CD8-positive, alpha-beta memory T cell (primary cell): ENCODE results near the gene CRY1. TPM values are rescaled to one million over a fixed set of nuclear protein-coding genes. Genes with fewer than 3 reads are reported as not detected.
A peak's percentile ranks its signal among the peaks of the same experiment; 100 is the strongest.

Experiments used
- CTCF ChIA-PET: fragments of 350-600 bp; sonication (Branson Sonifier 250); formaldehyde crosslinking; loops from one replicate; lab custom pipeline; 2021; ENCODE audit warnings: antibody characterized with exemption; lab: Charles Lee
- POLR2A ChIA-PET: fragments of 350-600 bp; sonication (Branson Sonifier 250); formaldehyde crosslinking; loops from one replicate; lab custom pipeline; 2021; ENCODE audit warnings: antibody characterized with exemption; lab: Charles Lee
- DNase-seq, 5 donors: peaks; one replicate each; pipeline versions ENCODE4 v3.0.0 to v3.0.0-alpha.2; 2020 to 2022; ENCODE audit warnings: mixed read lengths in 1 of 5
- H3K27ac ChIP-seq: one replicate; pipeline ENCODE4 v1.7.0; 2013; ENCODE audit warnings: low read depth, mild to moderate bottlenecking, low read length, moderate library complexity
- H3K27me3 ChIP-seq: 2 replicates; pipeline ENCODE4 v1.7.0; 2013; ENCODE audit warnings: low read length, mild to moderate bottlenecking; ENCODE audit not compliant: insufficient read depth, poor library complexity, severe bottlenecking
- H3K36me3 ChIP-seq: 2 replicates; pipeline ENCODE4 v1.7.0; 2013; ENCODE audit warnings: mild to moderate bottlenecking, low read length, moderate library complexity; ENCODE audit not compliant: insufficient read depth
- H3K4me1 ChIP-seq: 2 replicates; pipeline ENCODE4 v1.7.0; 2013; ENCODE audit warnings: mild to moderate bottlenecking, low read length, moderate library complexity; ENCODE audit not compliant: insufficient read depth
- H3K4me3 ChIP-seq: 2 replicates; pipeline ENCODE4 v1.7.0; 2013; ENCODE audit warnings: mild to moderate bottlenecking, low read length
- H3K9me3 ChIP-seq: 2 replicates; pipeline ENCODE4 v1.7.0; 2013; ENCODE audit warnings: mild to moderate bottlenecking, low read length
- H3K27ac Mint-ChIP-seq, 8 donors: one replicate each; pipeline ENCODE4 v1.8.0; 2020 to 2021; ENCODE audit warnings: mixed read lengths in 8 of 8, mild to moderate bottlenecking in 6 of 8, inconsistent platforms in 3 of 8, moderate library complexity in 3 of 8
- H3K27me3 Mint-ChIP-seq, 2 donors: one replicate each; pipeline ENCODE4 v1.8.0; 2020 to 2021; ENCODE audit warnings: mixed read lengths in 2 of 2, mild to moderate bottlenecking in 1 of 2, moderate library complexity in 1 of 2
- H3K36me3 Mint-ChIP-seq, 3 donors: one replicate each; pipeline ENCODE4 v1.8.0; 2020 to 2021; ENCODE audit warnings: mixed read lengths in 3 of 3, inconsistent platforms in 1 of 3, mild to moderate bottlenecking in 1 of 3
- H3K4me1 Mint-ChIP-seq, 3 donors: one replicate each; pipeline ENCODE4 v1.8.0; 2020 to 2021; ENCODE audit warnings: mixed read lengths in 3 of 3, inconsistent platforms in 1 of 3, mild to moderate bottlenecking in 1 of 3
- H3K4me3 Mint-ChIP-seq, 7 donors: one replicate each; pipeline ENCODE4 v1.8.0; 2020 to 2021; ENCODE audit warnings: mixed read lengths in 7 of 7, mild to moderate bottlenecking in 6 of 7, moderate library complexity in 4 of 7, inconsistent platforms in 2 of 7
- H3K9me3 Mint-ChIP-seq, 5 donors: one replicate each; pipeline ENCODE4 v1.8.0; 2020 to 2022; ENCODE audit warnings: mixed read lengths in 5 of 5, mild to moderate bottlenecking in 3 of 5, moderate library complexity in 2 of 5, inconsistent platforms in 1 of 5
- polyA plus RNA-seq: library from polyadenylated mRNA; unstranded; fragments of 300-500 nt; fragmentation: Illumina TruSeq; gene quantifications from one replicate; pipeline ENCODE4 v1.2.3, GENCODE V29; 2021
- total RNA-seq, 2 experiments: library from RNA; stranded (reverse); gene quantifications; one replicate each; pipeline ENCODE4 v1.2.3, GENCODE V29; 2021

The CRY1 gene
- total and polyA plus RNA-seq, 3 experiments from 2014 or later: 29.0 to 38.8 (median 36.6) TPM

- CTCF ChIA-PET: no interaction called here
- no peaks in the 10 kb centered on the region for H3K27me3 Mint-ChIP-seq
- no peak overlapping the region for H3K27ac ChIP-seq
- H3K36me3 ChIP-seq: peaks cover 14% of the 10 kb centered on the region
- peaks cover 6 to 24% (median 17%) of the 10 kb centered on the region in 3 donors for H3K4me1 Mint-ChIP-seq
- H3K4me3 ChIP-seq: no peak overlapping the region
- H3K4me3 Mint-ChIP-seq: no peak overlapping the region
- no peak for DNase-seq
- H3K9me3 ChIP-seq: no peaks in the 10 kb centered on the region
- H3K4me1 ChIP-seq: no peaks in the 10 kb centered on the region
- H3K36me3 Mint-ChIP-seq: peaks cover 4 to 65% (median 14%) of the 10 kb centered on the region in 3 donors
- H3K27ac Mint-ChIP-seq: peak overlapping the region in 1 of 8 donors; percentile 30
- H3K27me3 ChIP-seq: no peaks in the 10 kb centered on the region
- H3K9me3 Mint-ChIP-seq: no peaks in the 10 kb centered on the region
- POLR2A ChIA-PET: no interaction called here
These were observed 122.3 kb downstream of the CRY1 start for GRCh38 chr12:106971065-106971464.

- no peaks in the 10 kb centered on the region for H3K27me3 Mint-ChIP-seq
- Histone ChIP-seq H3K27me3 (no peaks in the 10 kb centered on the region), H3K36me3 (peaks cover 13% of the 10 kb centered on the region), H3K9me3 (no peaks in the 10 kb centered on the region), H3K4me3 (no peak overlapping the region), H3K27ac (no peak overlapping the region), H3K4me1 (no peaks in the 10 kb centered on the region)
- H3K36me3 Mint-ChIP-seq: peaks cover 0 to 62% (median 3%) of the 10 kb centered on the region in 3 donors
- POLR2A ChIA-PET: no interaction called here
- no peaks in the 10 kb centered on the region for H3K9me3 Mint-ChIP-seq
- no peak for DNase-seq
- H3K4me3 Mint-ChIP-seq: no peak overlapping the region
- CTCF ChIA-PET: no interaction called here
- peak overlapping the region in 2 of 8 donors; percentile 15 to 35 for H3K27ac Mint-ChIP-seq
- H3K4me1 Mint-ChIP-seq: peaks cover 13 to 39% (median 38%) of the 10 kb centered on the region in 3 donors
These were observed 128.8 kb downstream of the CRY1 start for GRCh38 chr12:106964526-106964925.

GRCh38 chr12:106962286-106962685, 131.1 kb downstream of the CRY1 start:
- Histone ChIP-seq H3K27ac (no peak overlapping the region), H3K4me1 (peaks cover 16% of the 10 kb centered on the region), H3K9me3 (no peaks in the 10 kb centered on the region), H3K4me3 (no peak overlapping the region), H3K36me3 (peaks cover 6% of the 10 kb centered on the region), H3K27me3 (no peaks in the 10 kb centered on the region)
- no peak overlapping the region for H3K4me3 Mint-ChIP-seq
- POLR2A ChIA-PET: no interaction called here
- no peak overlapping the region for H3K27ac Mint-ChIP-seq
- no peaks in the 10 kb centered on the region for H3K27me3 Mint-ChIP-seq
- peaks cover 0 to 48% (median 3%) of the 10 kb centered on the region in 3 donors for H3K36me3 Mint-ChIP-seq
- H3K9me3 Mint-ChIP-seq: no peaks in the 10 kb centered on the region
- CTCF ChIA-PET: interaction anchor here (1.2 kb wide), 1 partner anchor 10 kb away, joined by 3 read pairs; no protein-coding TSS in a partner anchor
- DNase-seq: no peak
- H3K4me1 Mint-ChIP-seq: peaks cover 24 to 55% (median 55%) of the 10 kb centered on the region in 3 donors

- H3K27me3 ChIP-seq: no peaks in the 10 kb centered on the region
- H3K27ac Mint-ChIP-seq: peak overlapping the region in 1 of 8 donors; percentile 90
- H3K36me3 ChIP-seq: peaks cover 6% of the 10 kb centered on the region
These were observed 132.9 kb downstream of the CRY1 start for GRCh38 chr12:106960443-106960842.

GRCh38 chr12:106957583-106957982, 135.8 kb downstream of the CRY1 start:
- H3K4me3 ChIP-seq: peak overlapping the region; percentile 88
- no peaks in the 10 kb centered on the region for H3K27me3 ChIP-seq
- no peaks in the 10 kb centered on the region for H3K9me3 ChIP-seq
- peak overlapping the region in 6 of 8 donors; percentile 92 to 94 (median 94) for H3K27ac Mint-ChIP-seq
- CTCF ChIA-PET: no interaction called here
- DNase-seq: no peak
- H3K4me1 ChIP-seq: peaks cover 17% of the 10 kb centered on the region
- H3K36me3 ChIP-seq: no peaks in the 10 kb centered on the region
- peaks cover 0 to 27% (median 0%) of the 10 kb centered on the region in 3 donors for H3K36me3 Mint-ChIP-seq
- H3K27me3 Mint-ChIP-seq: no peaks in the 10 kb centered on the region
- H3K4me1 Mint-ChIP-seq: peaks cover 30 to 55% (median 53%) of the 10 kb centered on the region in 3 donors
- POLR2A ChIA-PET: no interaction called here
- H3K9me3 Mint-ChIP-seq: no peaks in the 10 kb centered on the region
- peak overlapping the region; percentile 83 for H3K27ac ChIP-seq
- H3K4me3 Mint-ChIP-seq: peak overlapping the region; percentile 94 to 99 (median 98)

More at GRCh38 chr12:106960443-106960842, 132.9 kb downstream of the CRY1 start:
- ChIA-PET POLR2A (no interaction called here), CTCF (no interaction called here)
- Mint-ChIP-seq H3K36me3 (peaks cover 0 to 46% (median 0%) of the 10 kb centered on the region in 3 donors), H3K9me3 (no peaks in the 10 kb centered on the region), H3K27me3 (no peaks in the 10 kb centered on the region), H3K4me1 (peaks cover 32 to 59% (median 51%) of the 10 kb centered on the region in 3 donors), H3K4me3 (no peak overlapping the region)
- Histone ChIP-seq H3K4me1 (peaks cover 17% of the 10 kb centered on the region), H3K4me3 (no peak overlapping the region), H3K9me3 (no peaks in the 10 kb centered on the region), H3K27ac (no peak overlapping the region)
- no peak for DNase-seq

- peak overlapping the region; percentile 94 to 99 (median 98) for H3K4me3 Mint-ChIP-seq
- ChIA-PET CTCF (interaction anchor here (0.8 to 2.3 kb wide), 7 partner anchors 10 to 653 kb away, joined by 3 to 8 read pairs (median 3); partner anchors contain the start of genes MTERF2, POLR3B and TCP11L2), POLR2A (interaction anchor here (0.7 to 1.8 kb wide), 7 partner anchors 49 to 654 kb away, joined by 3 to 13 read pairs (median 3); partner anchors contain the start of gene CRY1)
- no peaks in the 10 kb centered on the region for H3K27me3 Mint-ChIP-seq
- Histone ChIP-seq H3K36me3 (no peaks in the 10 kb centered on the region), H3K27ac (peak overlapping the region; percentile 83), H3K4me1 (peaks cover 17% of the 10 kb centered on the region), H3K4me3 (peak overlapping the region; percentile 88), H3K9me3 (no peaks in the 10 kb centered on the region), H3K27me3 (no peaks in the 10 kb centered on the region)
- peaks cover 25 to 56% (median 53%) of the 10 kb centered on the region in 3 donors for H3K4me1 Mint-ChIP-seq
- no peaks in the 10 kb centered on the region for H3K9me3 Mint-ChIP-seq
- H3K36me3 Mint-ChIP-seq: peaks cover 0 to 23% (median 0%) of the 10 kb centered on the region in 3 donors
- peak in 3 of 5 donors; percentile 51 to 78 (median 56) for DNase-seq
- H3K27ac Mint-ChIP-seq: peak overlapping the region; percentile 91 to 94 (median 94)
These were observed 137.2 kb downstream of the CRY1 start for GRCh38 chr12:106956048-106956578.

GRCh38 chr12:106955377-106956047, 137.8 kb downstream of the CRY1 start, which contains the start of gene TMEM263:
Gene TMEM263 (plus strand): TSS chr12:106955907. CDS start chr12:106967117, 11,210 bp downstream.
- Mint-ChIP-seq H3K4me1 (peaks cover 22 to 50% (median 47%) of the 10 kb centered on the region in 3 donors), H3K4me3 (peak within 1 kb of the TSS; percentile 94 to 99 (median 98)), H3K9me3 (no peaks in the 10 kb centered on the region), H3K27ac (peak within 1 kb of the TSS; percentile 92 to 96 (median 94)), H3K36me3 (peaks cover 0 to 19% (median 0%) of the 10 kb centered on the region in 3 donors), H3K27me3 (no peaks in the 10 kb centered on the region)
- no peaks in the 10 kb centered on the region for H3K36me3 ChIP-seq
- H3K27me3 ChIP-seq: no peaks in the 10 kb centered on the region
- DNase-seq: peak; percentile 90 to 96 (median 95)
- H3K9me3 ChIP-seq: no peaks in the 10 kb centered on the region
- peak within 1 kb of the TSS; percentile 88 for H3K27ac ChIP-seq
- CTCF ChIA-PET: interaction anchor here (0.8 to 2.3 kb wide), 7 partner anchors 10 to 653 kb away, joined by 3 to 8 read pairs (median 3); partner anchors contain the start of genes POLR3B and TCP11L2
- H3K4me1 ChIP-seq: peaks cover 17% of the 10 kb centered on the region
- H3K4me3 ChIP-seq: peak within 1 kb of the TSS; percentile 88
- POLR2A ChIA-PET: interaction anchor here (0.7 to 1.8 kb wide), 7 partner anchors 31 to 654 kb away, joined by 3 to 14 read pairs (median 3); partner anchors contain the start of genes CRY1 and MTERF2
